Inferior parietal cortex (tissue), 1 donor: ENCODE measurements around the gene USP19.

Experiments
- DNase-seq: peaks from one replicate; pipeline ENCODE4 v3.0.0-alpha.2; 2016; ENCODE audit errors: extremely low spot score

The USP19 gene

GRCh38 chr3:49098910-49099630 is 21.6 kb downstream of the USP19 start:
- DNase-seq: no peak

- DNase-seq: peak; percentile 26
These were observed 22.2 kb downstream of the USP19 start for GRCh38 chr3:49098429-49098828.

DNA sequence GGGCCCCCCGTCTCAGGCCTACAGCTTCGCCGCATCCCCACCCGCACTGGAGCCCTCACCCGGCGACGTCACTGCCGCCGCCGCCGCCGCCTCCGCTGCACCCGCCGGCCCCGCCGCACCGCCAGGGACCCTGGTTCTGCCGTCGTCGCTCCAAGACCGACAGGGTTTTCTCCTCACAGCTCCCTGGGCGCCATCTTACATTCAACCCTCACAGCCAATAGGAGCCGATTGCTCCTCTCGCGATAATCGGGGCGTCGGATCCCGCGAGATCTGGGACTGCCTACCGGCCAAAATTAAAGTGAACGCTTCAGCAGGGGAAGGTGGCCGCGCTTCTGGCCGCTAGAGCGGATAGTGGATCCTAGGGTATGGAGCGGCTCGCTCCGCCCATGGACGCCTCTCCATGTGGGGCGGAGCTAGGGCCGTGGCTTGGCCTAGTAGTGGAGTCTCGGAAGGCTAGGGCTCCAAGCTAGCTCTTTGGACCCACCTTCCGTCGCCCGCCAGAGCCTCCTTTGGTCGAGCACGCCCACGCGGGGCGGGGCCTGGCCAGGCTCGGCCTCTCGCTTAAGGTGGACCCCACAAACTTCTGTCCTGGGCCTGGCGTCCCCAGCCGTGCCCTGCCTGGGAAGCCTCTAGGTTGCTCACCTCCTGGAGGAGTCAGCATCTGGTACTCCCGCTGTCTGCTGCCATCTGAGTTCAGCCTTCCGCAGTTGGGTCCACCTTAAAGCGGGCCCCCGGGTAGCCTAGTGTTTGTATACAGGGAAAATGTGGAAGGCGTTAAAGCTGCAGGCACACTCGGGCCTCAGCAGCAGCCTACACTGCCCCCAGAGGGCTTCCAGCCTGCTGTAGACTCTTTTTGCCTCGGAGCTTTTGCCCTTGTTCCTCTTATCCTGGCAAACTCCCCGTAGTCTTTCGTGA is 26.5 kb downstream of the USP19 start, which contains the start of gene QRICH1:
Gene QRICH1 (minus strand): TSS at position 219 of the 915 bp plus-strand sequence. CDS start 17,054 bp downstream, outside the sequence.
- peak; percentile 98 for DNase-seq

DNA sequence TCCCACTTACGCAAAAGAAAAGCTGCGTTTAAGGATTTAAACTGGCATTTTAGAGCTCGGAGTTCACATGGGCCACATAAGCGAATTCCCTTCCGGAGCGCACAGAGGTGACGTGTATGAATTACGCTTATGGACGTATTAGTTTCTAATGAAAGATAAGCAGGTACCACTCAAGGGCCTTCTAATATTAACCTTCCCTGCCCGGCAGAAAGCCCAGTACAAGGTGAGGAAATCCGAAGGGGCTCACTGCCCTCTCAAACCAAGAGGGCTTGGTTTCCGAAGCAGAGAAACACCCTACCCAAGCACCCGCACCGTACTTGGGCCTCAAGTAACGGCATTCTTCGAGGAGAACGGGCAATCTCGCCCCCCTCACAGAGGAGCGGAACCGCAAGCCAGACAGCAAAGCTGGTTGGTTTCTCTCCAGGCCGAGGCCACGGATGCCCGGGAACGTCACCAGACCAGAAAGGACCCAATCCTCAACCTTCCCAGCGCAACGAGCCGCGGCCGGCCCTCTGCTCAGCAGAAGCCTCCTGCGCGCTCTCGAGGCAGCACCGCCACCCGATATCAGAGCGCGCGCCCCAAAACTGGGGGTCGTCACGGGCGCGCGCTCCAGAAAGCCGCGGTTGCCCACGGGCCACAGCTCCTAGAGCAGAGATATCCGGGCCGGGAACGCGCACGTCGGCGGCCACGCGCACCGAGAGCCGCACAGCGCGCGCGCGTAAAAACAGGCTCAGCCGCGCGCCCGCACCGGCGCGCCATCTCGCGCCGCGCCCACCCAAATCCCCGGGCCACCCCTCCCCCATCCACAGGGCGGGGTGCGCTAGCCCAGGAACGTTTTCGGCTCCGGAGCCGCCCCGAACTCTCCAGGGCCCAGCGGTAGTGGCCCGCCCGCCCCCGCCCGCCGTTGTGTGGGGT is 27.4 kb downstream of the USP19 start:
- peak; percentile 74 for DNase-seq

DNA sequence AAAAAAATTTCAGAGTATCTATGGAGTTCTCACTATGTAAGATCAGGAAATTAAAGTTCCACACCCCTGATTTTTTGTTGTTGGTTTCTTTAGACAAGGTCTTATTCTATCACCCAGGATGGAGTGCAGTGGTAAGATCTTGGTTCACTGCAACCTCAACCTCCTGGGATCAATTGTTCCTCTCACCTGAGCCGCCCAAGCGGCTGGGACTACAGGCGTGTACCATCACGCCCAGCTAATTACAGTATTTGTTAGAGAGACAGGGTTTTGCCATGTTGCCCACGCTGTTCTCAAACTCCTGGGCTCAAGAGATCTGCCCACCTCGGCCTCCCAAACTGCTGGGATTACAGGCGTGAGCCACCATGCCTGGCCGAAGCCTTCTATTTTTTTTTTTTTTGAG is 39.2 kb downstream of the USP19 start:
- no peak for DNase-seq

DNA sequence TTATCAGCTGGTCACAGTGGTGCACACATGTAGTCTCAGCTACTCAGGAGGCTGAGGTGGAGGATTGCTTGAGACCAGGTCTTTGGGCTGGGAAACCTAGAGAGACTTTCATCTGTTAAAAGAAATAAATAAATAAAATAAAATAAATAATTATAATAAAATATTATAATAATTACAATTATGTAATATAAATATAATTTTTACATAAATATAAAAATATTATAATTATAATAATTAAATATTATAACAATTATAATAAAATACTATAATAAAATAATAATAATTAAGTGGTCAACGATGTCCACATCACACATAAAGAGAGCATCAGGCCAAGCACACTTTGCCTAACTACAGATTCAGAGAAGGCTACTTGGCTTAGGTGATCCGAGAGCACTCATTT is 41.4 kb downstream of the USP19 start:
- DNase-seq: no peak

GRCh38 chr3:49076646-49077045 is 44.0 kb downstream of the USP19 start:
- no peak for DNase-seq

DNA sequence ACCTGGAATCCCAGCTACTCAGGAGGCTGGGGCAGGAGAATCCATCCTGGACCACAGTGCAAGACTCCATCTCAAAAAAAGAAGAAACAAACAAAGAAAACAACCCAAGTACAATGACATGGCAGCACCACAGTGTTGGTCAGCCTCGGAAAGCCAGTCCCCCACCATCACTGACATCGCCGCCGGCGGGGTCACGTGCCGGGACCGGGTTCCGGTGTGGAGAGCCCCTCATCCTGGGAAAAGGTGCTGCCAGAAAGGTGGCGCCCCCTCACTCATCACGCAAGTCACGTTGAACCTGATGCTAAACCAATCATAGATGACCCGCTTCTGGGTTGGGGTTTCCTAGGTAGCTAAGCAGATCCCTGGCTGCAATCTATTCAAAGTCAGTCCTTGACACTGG is 44.5 kb downstream of the USP19 start:
- DNase-seq: no peak
